EH (cell line): ENCODE measurements around the gene PNPLA1.
A peak's percentile ranks its signal among the peaks of the same experiment; 100 is the strongest.
"Not testable (repeated sequence)": the region's sequence is repeated elsewhere in the genome, so short reads cannot be mapped to it uniquely, and the experiment has no call there.

Experiments used
- DNase-seq: peaks from one replicate; pipeline ENCODE4 v3.0.0-alpha.2; 2015; ENCODE audit warnings: low read depth

Gene PNPLA1

GRCh38 chr6:36336208-36336710 is 66.4 kb downstream of the PNPLA1 start:
- no peak for DNase-seq

- DNase-seq: no peak
Observed at GRCh38 chr6:36336779-36337241, 67.0 kb downstream of the PNPLA1 start, which contains the start of gene BNIP5. TSS of gene BNIP5 (minus strand) at chr6:36336888. CDS start at chr6:36330690, 6,198 bp downstream.

DNA sequence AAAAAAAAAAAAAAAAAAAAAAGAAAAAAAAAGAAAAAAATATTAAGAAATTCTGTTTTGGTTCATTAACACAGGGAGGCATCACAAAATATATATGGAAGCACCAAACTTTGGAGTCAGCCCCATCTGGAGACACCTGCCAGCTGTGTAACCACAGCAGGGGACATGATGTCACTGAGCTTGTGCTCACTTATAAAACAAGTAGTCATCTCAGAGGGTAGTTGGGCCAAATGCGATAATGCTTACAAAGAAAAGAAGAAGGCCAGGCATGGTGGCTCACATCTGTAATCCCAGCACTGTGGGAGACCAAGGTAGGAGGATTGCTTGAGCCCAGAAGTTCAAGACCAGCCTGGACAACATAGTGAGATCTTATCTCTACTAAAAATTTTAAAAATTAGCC is 68.0 kb downstream of the PNPLA1 start:
- no peak for DNase-seq

GRCh38 chr6:36338223-36338622 is 68.4 kb downstream of the PNPLA1 start:
- DNase-seq: not testable (repeated sequence)

GRCh38 chr6:36339146-36339545 is 69.3 kb downstream of the PNPLA1 start:
- no peak for DNase-seq

DNA sequence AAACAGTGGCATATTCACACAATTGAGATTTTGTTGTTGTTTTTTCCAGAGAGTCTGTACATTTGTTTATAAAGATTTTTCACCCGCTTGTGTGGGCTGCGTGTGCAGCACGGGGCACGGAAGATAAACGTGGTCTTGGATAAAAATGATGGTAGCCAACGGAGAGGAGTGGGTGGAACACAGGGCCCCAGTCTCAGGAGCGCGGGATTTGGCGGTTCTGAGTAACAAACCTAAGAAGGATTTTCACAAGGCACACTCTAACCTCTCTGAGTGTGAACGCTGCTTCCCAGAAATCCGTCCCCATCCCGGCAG is 70.4 kb downstream of the PNPLA1 start:
- DNase-seq: no peak

GRCh38 chr6:36340618-36341454 is 71.0 kb downstream of the PNPLA1 start:
- DNase-seq: peak; percentile 67

GRCh38 chr6:36343109-36343680 is 73.3 kb downstream of the PNPLA1 start:
- no peak for DNase-seq

DNA sequence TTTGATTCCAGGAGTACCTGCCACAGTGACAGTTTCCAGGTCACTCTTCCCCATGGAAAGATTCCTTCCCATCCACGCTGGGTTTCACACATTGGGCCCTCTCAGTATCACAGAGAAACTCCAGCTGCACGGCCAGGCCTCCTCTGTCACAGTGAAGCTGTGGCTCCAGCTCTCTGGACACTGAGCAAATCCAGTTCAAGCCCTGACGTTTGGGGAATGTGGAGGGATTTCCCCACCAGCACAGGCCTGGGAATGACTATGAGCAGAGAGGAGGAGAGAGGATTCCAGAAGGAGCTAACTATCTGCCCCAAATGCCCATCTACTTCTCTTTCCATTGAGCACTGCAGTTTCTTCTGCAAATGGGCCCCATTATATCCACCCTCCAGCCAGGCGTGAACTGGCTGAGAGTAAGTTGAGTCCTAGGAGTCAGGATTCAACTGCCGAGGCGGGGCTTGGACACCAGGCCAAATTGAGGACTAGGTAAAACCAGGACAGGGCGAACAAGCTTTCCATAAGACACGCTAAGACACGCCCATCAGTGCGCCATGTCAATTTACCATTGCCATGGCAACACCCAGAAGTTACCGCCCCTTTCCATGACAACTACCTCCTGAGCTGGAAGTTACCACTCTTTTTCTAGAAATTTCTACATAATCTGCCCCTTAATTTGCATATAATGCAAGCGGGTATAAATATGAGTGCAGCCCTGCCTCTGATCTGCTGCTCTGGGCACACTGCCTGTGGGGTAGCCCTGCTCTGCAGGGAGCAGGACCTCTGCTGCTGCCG is 76.0 kb downstream of the PNPLA1 start:
- DNase-seq: no peak

GRCh38 chr6:36346486-36347273 is 76.8 kb downstream of the PNPLA1 start:
- no peak for DNase-seq

DNA sequence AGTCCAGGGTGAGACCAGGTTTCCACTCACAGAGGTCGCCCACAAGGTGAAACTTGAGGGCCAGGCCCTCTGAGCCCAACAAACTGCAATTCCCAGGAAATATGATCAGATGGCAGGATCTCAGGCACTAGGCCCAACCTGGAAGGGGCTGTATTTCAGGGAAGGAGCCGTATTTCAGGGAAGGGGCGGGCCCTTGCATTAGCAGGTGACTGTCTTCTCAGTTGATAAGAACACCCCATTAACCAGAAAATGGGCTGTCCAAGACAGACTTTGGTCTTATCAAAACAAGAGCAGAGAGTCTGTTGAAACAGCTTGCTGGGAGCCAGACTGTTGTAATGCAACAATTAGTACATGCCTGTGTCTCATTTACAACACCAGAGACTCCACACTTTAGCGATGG is 77.8 kb downstream of the PNPLA1 start:
- DNase-seq: no peak

- no peak for DNase-seq
Observed at GRCh38 chr6:36349240-36349639, 79.4 kb downstream of the PNPLA1 start.

DNA sequence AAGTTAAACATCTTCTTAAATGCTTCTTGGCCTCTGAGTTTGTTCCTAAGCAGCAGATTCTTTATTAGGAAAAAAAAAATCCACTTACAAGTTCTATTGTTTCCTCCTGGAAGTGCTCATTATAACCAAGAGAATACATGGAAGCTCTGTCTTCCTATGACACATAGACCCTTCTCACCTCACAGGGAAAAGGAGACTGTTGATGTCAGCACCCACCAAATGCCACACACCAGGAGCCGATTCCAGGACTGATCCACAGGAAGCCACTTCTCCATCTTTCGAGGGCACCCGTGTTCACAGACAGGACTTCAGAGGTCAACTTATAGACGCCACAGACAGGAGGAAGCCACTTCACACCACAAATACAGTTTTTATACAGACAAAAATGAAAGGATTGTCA is 80.2 kb downstream of the PNPLA1 start:
- DNase-seq: no peak

DNA sequence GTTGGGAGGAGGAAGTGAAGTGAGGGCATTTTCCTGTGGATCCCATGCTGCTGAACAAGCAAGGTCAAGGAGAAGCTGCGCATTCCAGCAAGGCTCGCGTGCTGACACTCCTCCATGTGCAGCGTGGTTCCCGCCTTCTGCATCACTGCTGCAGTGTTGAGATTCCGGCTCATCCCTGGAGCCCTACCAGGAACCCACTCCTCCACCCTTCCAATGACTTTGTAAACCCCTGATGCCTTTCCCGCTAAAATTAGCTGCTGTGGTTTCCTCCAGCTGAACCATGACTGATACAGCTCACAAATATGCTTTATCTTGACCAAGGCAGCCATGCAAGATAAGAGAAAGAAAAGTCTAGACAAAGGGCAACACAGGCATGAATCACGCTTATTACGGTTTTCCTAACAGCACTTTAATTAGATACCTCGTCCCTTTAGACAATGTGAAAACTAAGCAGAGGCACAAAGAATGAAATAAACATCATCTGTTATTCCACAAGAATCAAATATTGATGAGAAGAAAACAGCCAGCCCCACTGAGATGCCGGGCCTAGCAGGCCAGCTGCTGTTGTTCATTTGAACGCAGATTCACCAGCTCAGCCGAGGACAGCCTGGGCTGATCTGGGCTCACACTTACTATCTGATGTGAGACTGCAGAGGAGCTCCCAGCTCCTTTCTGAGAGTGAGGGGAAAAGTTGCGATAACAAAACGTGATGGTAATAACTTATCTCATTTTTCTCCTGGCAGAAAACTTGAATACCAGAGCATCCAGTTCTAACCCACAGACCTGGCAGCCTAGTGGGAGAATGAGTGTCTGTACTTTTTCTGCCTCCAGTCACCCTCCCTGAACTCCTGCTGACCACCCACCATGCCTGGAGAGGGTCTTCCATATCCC is 81.1 kb downstream of the PNPLA1 start:
- peak; percentile 92 for DNase-seq

DNA sequence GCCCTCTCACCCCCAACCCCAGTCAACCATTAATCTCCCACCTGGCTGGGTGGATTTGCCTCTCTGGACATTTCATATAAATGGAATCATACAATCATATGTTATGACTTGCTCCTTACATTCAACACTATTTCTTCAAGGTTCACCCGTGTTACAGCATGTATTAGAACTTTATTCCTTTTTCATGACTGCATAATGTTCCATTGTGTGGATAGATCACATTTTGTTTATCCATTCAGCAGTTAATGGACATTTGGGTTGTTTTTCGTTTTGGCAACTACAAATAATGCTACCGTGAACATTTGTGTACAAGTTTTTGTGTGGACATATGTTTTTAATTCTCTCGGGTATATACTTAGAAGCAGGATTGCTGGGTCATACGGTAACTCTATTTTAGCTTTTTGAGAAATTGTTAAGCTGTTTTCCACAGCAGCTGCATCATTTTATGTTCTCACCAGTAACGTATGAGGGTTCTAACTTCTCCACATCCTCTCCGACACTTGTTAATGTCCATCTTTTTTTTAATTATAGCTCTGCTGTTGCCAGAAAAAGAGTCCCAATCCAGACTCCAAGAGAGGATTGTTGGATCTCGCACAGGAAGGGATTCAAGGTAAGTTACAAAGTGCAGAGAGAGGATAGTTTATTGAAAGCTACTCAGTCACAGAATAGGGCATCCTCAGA is 82.8 kb downstream of the PNPLA1 start:
- no peak for DNase-seq

DNA sequence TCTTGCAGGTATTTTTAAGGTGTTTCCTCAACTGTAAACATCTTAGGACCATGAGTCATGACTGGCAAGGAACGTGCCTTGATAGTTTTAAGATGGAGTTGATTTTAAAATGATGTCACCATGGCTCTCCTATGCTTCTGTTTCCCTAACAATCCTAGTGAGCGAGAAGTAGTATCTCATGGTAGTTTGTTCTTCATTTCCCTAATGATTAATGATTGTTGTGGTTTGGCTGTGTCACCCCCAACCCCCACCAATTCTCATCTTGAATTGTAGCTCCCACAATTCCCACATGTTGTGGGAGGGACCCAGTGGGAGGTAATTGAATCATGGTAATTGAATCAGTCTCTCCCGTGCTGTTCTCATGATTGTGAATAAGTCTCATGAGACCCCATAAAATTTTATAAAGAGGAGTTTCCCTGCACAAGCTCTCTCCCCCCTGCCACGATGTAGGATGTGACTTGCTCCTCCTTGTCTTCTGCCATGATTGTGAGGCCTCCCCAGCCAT is 83.6 kb downstream of the PNPLA1 start:
- DNase-seq: peak; percentile 33

GRCh38 chr6:36355819-36356218 is 86.0 kb downstream of the PNPLA1 start:
- DNase-seq: no peak

DNA sequence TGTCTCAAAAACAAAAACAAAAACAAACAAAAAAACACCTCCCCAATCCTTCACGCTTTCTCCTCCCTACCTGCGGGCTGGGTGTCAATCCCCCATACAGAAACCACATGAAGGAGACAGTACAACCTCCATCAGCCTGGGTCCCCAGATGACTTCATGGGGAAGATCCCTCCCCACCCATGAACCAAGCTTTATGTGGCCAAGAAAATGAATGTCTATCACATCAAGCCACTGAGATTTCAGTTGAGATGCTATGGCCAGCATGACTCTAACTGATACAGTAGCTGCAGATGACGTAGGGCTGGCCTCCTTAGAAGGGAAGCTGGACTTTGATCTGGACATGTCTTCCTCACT is 88.0 kb downstream of the PNPLA1 start:
- no peak for DNase-seq
